ENCODE data around the gene WFIKKN1. TPM values are rescaled to one million over a fixed set of nuclear protein-coding genes. Genes with fewer than 3 reads are reported as not detected.
A peak's percentile ranks its signal among the peaks of the same experiment; 100 is the strongest.

WFIKKN1 gene
- total and polyA plus RNA-seq, 12 donors, result 0.18 to 3.9 (median 0.45) TPM; not detected in 2

DNA sequence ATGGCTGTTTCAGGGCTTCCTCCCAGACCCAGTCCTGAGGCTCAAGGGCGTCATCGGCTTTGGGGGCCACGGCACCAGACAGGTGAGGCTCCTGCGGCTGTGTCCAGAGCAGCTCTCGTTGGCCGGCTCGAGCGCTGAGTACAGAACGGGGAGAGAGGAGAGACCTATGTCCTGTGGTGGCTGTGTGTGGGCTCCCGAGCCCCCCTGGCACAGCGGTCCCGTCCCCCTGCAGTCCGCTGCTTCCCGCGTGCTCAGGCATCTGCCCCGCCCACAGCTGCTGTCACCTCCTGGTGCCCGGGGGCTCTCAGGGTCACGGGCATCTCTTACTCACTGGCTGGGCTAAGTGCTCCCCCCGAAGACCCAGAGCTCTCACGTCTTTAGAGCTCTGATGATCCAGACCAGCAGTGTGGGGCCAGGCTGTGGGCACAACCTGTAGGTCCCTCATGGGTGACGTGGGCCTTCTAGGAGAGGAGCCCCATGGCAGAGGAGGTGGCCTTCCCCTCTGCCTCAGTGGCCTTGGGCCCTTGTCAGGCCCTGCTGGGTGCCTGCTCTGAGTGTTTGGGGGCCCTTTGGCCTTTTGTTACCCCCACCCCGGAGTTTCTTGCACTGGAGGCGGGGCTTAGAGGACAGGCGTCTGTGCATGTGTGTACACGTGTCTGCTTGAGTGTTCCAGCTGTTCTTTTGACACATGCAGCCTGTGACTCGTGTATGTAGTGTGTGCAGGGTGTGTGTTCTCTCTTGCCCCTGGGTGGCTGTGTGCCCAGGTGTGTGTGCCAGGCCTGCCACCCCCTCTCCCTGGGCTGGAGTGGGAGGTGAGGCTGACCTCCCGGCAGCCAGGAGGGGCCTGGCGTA lies 21.9 kb downstream of the WFIKKN1 start:
- TF ChIP-seq POLR2A (IDR thresholded peaks at IDR 0.05), result peak in 1 of 2 donors; percentile 54
- TF ChIP-seq, protein P1, sequence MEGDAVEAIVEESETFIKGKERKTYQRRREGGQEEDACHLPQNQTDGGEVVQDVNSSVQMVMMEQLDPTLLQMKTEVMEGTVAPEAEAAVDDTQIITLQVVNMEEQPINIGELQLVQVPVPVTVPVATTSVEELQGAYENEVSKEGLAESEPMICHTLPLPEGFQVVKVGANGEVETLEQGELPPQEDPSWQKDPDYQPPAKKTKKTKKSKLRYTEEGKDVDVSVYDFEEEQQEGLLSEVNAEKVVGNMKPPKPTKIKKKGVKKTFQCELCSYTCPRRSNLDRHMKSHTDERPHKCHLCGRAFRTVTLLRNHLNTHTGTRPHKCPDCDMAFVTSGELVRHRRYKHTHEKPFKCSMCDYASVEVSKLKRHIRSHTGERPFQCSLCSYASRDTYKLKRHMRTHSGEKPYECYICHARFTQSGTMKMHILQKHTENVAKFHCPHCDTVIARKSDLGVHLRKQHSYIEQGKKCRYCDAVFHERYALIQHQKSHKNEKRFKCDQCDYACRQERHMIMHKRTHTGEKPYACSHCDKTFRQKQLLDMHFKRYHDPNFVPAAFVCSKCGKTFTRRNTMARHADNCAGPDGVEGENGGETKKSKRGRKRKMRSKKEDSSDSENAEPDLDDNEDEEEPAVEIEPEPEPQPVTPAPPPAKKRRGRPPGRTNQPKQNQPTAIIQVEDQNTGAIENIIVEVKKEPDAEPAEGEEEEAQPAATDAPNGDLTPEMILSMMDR (IDR thresholded peaks at IDR 0.05), result no peak
- WGBS, 4 donors, result 52 to 63% (median 57%) methylated on average over 2 to 28 of the region's 28 CpGs
- Histone ChIP-seq H3K4me3 (no peak overlapping the region), H3K27me3 (no peaks in the 10 kb centered on the region), H3K27ac (peak overlapping the region; percentile 69 to 93 (median 74)), H3K4me1 (replicated peaks in 1 of 2) (peaks cover 32 to 37% of the 10 kb centered on the region in 2 donors), H3K9me3 (replicated peaks in 1 of 3) (no peaks in the 10 kb centered on the region), H3K36me3 (replicated peaks in 1 of 2) (peaks cover 0 to 5% of the 10 kb centered on the region in 2 donors)
- intact Hi-C loops (cut with DNase I), result no loop called here
- peak; percentile 71 to 93 (median 89) for DNase-seq

GRCh38 chr16:654034-654433 lies 23.2 kb downstream of the WFIKKN1 start:
- H3K4me3 ChIP-seq, result no peak overlapping the region
- no peak overlapping the region for H3K27ac ChIP-seq
- H3K9me3 ChIP-seq (replicated peaks in 1 of 3), result no peaks in the 10 kb centered on the region
- intact Hi-C loops (cut with DNase I), result no loop called here
- 81 to 88% (median 86%) methylated on average over 12 of the region's 12 CpGs for WGBS, 4 donors
- H3K4me1 ChIP-seq (replicated peaks in 1 of 2), result peaks cover 21 to 24% of the 10 kb centered on the region in 2 donors
- peaks cover 0 to 9% of the 10 kb centered on the region in 2 donors for H3K36me3 ChIP-seq (replicated peaks in 1 of 2)
- no peaks in the 10 kb centered on the region for H3K27me3 ChIP-seq
- TF ChIP-seq, protein P1 (IDR thresholded peaks at IDR 0.05), result no peak
- TF ChIP-seq POLR2A (IDR thresholded peaks at IDR 0.05), result no peak
- no peak for DNase-seq

DNA sequence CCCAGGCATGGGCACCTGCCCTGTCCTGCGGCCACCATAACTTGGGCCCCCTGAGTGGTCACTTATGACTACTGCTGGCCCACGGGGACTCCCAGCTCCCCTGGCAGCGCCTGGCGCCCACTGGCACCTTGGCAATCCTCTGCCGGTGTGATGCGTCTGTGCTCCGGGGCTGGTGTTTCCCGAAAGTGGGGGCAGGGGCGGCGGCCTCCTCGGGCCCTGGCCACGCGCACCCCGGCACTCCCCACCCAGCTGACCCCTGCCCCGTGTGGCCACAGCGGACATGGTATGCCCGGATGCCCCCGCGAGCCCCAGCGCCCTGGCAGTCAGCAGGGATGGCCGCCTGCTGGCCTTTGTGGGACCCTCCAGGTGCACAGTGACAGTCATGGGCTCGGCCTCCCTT lies 26.7 kb downstream of the WFIKKN1 start:
- 88 to 97% (median 95%) methylated on average over 14 to 22 of the region's 22 CpGs; no CpG with 5 or more reads in 1 of the 4 donors for WGBS, 4 donors
- no peaks in the 10 kb centered on the region for H3K9me3 ChIP-seq (replicated peaks in 1 of 3)
- H3K27me3 ChIP-seq, result no peaks in the 10 kb centered on the region
- DNase-seq, result no peak
- no peak overlapping the region for H3K27ac ChIP-seq
- TF ChIP-seq, protein P1 (IDR thresholded peaks at IDR 0.05), result no peak
- TF ChIP-seq POLR2A (IDR thresholded peaks at IDR 0.05), result no peak
- intact Hi-C loops (cut with DNase I), result loop anchor here in 1 of 2 donors (5.0 kb wide), 1 partner anchor 80 kb away; no protein-coding TSS in a partner anchor
- peaks cover 17 to 19% of the 10 kb centered on the region in 2 donors for H3K4me1 ChIP-seq (replicated peaks in 1 of 2)
- peaks cover 0 to 9% of the 10 kb centered on the region in 2 donors for H3K36me3 ChIP-seq (replicated peaks in 1 of 2)
- no peak overlapping the region for H3K4me3 ChIP-seq

DNA sequence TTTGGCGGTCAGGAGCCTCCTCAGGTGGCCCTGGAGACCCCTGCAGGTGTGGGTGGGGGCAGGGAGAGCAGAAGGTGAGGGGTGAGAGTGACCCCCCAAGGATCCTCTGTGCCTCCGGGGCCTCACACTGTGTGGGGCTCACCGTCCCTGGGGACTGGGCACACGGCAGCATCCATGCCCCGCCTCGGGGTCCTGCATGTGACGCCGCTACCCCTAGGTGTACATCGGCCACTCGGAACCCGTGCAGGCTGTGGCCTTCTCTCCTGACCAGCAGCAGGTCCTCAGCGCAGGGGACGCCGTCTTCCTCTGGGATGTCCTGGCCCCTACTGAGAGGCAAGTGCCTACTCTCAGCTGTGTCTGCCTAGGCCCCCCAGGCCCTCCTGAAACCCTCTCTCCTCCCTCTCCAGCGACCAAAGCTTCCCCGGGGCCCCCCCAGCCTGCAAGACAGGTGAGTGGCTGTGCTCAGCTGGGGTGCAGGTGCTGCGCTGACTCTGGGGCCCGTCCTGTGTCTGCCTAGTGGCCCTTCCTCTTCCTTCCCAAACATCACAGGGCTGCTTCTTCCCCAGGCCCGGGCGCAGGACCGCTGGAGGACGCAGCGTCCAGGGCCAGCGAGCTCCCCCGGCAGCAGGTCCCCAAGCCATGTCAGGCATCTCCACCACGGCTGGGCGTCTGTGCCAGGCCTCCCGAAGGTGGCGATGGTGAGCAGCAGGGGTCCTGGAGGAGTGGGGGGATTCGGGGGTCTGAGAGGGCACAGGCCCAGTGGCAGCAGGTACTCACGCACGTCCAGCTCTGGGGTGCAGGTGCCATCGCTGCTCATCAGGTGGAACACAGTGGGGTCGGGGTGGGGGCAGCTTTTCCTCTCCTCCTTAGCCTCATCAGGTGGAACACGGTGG lies 28.1 kb downstream of the WFIKKN1 start:
- intact Hi-C loops (cut with DNase I), result loop anchor here in 1 of 2 donors (5.0 kb wide), 1 partner anchor 82 kb away; no protein-coding TSS in a partner anchor
- Histone ChIP-seq H3K4me1 (replicated peaks in 1 of 2) (peaks cover 12 to 13% of the 10 kb centered on the region in 2 donors), H3K9me3 (replicated peaks in 1 of 3) (no peaks in the 10 kb centered on the region), H3K27me3 (no peaks in the 10 kb centered on the region), H3K4me3 (no peak overlapping the region), H3K27ac (no peak overlapping the region), H3K36me3 (replicated peaks in 1 of 2) (peaks cover 0 to 9% of the 10 kb centered on the region in 2 donors)
- no peak for TF ChIP-seq POLR2A (IDR thresholded peaks at IDR 0.05)
- TF ChIP-seq, protein P1 (IDR thresholded peaks at IDR 0.05), result no peak
- WGBS, 4 donors, result 91 to 100% (median 93%) methylated on average over 2 to 35 of the region's 35 CpGs
- no peak for DNase-seq
